HG03280 (cell line): ENCODE data around the gene BEST2.
A peak's percentile ranks its signal among the peaks of the same experiment; 100 is the strongest.

Experiments used
- ATAC-seq: cut with Tn5 transposase; IDR thresholded peaks from one replicate; pipeline ENCODE4 v1.9.1; 2021; ENCODE audit warnings: mild to moderate bottlenecking, moderate library complexity; ENCODE audit not compliant: unreplicated experiment

Gene BEST2

DNA sequence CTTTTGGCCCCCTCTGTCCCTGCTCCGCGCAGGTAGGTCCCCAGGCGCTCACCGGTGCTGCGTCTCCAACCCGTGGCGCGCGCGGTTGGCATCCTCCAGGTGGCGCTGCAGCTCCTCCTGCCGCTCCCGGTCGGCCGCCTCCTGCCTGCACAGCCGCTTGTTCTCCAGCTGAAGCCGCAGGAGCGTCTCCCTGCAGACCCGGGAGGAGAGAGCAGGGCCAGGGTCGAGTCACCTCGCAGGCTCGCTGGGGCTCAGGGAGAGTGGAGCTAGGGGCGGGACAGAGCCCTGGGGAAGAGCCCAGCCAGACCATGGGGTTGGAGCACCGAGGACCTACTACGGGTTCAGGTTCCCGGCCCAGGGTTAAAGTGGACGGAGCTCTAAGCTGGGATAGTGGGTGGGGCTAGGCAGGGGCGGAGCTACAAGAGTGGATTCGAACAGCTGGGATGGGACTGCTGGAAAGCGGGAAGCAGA, 14.5 kb downstream of the BEST2 start:
- ATAC-seq, result peak; percentile 62

DNA sequence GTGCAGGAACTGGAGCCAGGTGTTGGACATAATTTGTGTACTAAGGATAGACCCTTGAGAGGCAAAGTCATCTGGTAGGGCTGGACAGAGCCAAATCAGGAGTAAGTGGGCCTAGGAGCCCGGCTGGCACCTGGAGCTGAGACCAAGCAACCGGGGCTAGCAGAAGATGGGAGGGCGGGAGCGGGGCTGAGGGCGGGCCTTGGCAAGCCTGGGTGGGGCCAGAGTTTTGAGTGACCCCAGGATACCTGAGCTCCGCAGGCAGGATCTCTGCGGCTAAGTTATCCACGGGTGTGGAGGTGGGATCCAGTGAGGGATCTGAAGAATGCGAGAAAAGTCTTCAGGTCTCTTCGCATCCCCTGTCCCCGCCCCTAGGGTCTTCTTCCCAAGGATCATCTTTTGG, 15.6 kb downstream of the BEST2 start:
- no peak for ATAC-seq

DNA sequence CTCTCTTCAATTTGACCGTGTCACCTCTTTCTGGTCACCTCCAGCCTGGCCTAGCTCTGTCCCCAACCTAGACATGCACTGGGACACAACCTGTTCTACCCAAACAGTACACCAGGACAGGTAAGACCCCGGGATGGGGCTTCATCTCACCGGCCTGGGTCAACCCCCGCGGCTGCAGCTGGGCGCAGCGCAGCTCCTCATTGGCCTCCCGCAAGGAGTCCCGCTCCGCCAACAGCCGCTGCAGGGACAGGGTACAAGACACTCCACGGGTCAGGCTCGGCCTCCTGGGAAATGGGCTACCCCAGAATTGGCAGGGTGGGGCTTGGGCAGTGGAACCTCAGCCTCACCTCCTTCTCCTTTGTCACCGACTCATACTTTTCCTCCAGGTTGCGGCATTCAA, 16.1 kb downstream of the BEST2 start:
- ATAC-seq, result no peak

DNA sequence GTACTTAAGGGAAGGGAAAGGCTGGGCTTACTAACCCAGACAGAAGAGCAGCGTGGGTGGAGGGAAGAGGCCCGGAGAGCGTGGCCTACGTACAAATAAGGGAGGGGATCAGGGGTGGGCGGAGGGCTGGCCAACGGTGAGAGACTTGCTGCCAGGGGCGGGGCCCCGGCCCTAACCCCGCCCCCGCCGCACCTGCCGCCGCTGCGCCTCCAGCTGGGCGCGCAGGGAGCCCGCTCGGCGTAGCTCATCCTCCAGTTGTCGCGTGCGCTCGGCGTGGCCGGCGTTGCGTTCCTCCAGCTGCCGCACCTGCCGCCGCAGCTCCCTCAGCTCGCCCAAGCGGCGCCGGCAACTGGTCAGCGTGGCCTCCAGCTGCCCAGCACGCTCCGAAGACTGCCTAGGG, 18.1 kb downstream of the BEST2 start:
- no peak for ATAC-seq

DNA sequence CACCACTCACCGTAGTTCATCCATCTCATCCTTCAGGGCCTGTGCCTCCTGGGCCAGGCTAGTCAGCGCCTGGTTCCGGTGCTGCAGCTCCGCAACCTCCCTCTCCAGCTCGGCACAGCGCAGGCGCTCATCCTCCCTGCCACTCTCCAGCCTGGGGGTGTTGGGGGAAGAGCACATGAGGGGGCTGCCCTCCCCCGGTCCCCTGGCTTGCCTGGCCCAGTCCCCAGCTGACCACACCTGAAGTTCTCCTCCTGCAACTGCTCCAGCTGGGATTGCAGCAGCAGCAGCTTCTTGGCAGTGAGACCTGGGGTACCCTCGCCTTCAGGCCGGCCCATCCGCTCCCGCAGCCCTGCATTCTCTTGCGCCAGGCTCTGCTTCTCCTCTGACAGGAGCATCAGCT, 19.3 kb downstream of the BEST2 start:
- ATAC-seq, result no peak

DNA sequence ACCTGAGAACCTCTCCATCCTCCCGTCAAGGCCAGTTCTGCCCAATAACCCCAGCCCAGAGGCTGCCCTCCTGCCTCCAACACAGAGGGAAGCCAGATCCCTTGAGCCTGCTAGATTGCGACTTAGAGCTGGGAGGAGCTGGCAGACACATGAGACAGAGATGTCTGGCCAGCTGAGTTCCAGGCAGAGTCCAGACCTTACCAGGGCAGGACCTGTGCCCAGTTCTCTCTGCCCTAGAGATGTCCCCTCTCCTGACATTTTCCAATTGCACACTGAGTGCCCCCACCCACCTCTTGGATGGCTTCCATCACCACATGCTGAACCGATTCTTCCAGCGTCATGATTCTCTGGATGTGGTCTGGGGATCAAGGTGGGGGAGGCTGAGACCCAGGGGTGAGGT, 20.7 kb downstream of the BEST2 start:
- ATAC-seq, result no peak

DNA sequence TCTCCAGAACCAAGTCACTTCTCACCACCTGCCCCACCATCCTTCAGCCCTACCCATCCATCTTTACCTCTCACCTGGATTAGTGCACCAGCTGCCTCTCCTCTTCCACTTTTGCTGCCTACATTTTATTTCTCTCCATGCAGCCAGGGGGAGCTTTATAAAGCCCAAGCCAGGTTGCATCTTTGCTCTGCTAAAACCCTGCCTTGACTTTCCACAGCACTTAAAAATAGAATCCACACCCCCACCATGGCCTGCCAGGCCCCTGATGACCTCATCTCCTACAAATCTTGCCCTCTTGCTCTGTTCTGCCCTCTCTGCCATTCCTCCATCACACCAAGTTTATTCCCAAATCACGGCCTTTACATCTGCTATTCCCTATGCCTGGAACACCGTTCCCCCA, 22.0 kb downstream of the BEST2 start:
- ATAC-seq, result no peak

DNA sequence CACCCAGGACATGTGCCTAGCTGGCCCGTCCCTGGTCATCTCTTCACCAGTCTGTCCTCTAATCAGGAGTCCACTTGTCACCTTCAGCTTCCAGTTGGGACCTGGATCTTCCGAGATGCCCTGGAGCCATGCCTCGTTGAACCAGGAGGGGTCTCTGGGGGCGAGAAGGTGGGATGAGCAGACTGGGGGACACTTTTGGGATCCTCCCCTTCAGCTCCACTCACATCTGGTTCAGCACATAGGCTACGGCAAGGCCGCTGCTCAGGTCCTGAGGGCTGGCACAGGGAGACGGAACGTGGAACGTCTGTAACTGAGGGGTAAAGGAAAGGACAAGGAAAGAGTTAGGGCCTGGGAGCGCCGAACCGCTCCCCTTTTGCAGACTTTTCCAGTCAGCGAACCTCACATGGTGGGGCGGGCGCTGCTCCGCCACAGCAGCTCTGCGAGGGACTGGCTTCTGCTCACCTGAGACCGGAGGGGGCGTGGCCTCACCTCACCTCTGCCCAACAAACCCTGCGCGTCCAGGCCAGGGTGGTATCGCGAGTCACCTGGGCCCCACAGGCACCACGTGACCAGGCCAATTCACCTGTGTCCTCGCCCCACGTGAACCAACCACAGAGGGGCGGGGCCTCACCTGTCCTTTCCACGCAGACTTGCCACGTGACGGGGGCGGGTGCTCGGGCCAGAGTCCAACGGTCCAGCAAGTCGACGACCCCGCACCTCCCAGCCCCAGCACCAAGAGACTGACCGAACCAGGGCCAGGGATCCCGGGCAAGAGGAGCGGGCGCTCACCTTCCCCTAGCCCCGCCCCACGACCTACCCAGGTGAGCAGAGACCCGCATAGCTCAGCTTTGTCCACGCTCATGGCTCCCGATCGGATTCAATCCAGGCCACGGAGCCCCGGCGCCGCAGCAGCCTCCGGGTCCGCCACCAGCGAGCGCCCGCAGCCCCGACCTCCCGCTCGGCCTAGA, 23.3 kb downstream of the BEST2 start, which contains the start of gene HOOK2:
Gene HOOK2 (minus strand): TSS at position 965 of the 968 bp plus-strand sequence. CDS start 103 bp downstream, at position 862.
- no peak for ATAC-seq

DNA sequence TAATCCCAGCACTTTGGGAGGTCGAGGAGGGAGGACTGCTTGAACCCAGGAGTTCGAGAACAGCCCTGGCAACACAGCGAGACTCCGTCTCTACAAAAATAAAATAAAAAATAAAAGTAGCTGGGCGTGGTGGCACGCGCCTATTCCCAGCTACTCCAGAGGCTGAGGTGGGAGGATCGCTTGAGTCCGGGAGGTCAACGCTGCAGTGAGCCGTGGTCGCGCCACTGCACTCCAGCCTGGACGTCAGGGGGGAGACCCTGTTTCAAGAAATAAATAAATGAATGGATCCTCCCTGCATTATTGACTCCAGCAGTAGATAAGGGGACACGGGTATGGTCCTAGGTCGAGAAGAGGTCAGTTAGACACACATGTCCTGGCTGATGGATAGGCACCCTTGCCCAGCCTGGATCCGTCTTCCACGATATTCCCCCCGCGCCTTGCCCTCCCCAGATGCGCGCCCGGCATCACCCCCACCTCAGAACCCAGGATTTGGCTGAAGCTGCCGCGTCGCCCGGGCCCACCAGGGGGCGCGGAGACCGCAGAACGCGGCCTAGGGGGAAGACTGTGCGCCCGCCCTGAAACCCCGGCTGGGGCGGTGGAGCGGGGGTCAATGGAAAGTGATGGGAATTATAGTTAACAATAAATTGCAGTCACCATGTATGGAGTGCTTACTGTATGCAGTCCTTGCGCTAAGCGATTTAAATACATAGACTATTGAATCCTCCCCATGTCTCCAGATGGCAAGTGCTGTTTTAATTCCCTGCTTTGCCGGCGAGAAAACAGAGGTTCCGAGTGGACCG, 25.8 kb downstream of the BEST2 start:
- no peak for ATAC-seq

DNA sequence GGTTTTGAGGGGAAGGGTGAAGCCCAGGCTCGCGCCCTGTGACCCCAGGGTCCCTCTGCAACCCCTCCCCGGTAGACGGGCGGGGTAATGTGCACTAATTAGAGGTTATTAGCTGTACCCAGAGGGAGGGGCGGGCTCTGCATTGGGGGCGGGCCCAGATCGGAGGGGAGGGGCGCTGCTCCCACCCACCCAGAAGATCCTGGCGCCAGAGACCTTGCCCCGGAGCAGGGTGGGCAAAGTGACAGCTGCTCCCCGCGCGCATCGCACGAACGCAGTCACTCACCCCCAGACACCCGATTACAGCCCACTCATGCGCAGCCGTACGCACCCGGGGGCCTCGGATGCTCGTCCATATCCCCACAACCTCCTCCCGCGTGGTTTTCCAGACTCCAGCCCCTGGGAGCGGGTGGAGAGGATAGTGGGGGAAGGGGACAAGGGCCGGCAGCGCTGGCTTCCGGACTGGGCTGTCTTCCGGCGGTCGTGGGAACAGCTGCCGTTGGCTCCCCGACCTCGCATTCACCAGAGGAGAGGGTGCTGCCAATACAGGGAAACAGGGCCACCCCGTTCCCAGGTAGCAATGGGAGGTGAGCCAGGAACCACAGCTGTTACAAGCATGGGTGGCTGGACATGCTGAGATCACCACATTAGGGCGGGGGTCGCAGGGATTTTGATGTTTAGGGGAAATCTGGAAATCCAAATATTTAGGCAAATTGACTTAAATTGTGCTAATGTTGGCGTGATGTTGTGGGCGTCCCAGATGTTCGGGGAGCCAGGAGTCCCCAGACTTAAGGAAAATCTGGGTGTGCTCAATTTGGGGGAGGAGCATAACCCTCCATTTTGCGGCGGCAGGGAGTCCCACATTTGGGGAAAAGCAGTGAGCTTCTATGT, 26.7 kb downstream of the BEST2 start:
- ATAC-seq, result no peak

DNA sequence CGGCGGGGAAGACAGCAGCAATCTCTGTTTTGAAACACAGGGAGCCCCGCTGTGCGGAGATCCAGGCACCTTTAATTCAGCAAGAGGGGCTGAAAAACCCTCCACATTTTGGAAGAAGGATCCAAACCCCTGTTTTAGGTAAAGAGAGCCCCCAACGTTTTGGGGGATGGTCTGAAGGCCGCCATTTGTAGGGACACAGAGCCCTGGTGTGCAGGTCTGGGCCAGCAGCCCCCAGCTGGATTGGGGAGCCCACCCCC, 27.2 kb downstream of the BEST2 start:
- no peak for ATAC-seq

DNA sequence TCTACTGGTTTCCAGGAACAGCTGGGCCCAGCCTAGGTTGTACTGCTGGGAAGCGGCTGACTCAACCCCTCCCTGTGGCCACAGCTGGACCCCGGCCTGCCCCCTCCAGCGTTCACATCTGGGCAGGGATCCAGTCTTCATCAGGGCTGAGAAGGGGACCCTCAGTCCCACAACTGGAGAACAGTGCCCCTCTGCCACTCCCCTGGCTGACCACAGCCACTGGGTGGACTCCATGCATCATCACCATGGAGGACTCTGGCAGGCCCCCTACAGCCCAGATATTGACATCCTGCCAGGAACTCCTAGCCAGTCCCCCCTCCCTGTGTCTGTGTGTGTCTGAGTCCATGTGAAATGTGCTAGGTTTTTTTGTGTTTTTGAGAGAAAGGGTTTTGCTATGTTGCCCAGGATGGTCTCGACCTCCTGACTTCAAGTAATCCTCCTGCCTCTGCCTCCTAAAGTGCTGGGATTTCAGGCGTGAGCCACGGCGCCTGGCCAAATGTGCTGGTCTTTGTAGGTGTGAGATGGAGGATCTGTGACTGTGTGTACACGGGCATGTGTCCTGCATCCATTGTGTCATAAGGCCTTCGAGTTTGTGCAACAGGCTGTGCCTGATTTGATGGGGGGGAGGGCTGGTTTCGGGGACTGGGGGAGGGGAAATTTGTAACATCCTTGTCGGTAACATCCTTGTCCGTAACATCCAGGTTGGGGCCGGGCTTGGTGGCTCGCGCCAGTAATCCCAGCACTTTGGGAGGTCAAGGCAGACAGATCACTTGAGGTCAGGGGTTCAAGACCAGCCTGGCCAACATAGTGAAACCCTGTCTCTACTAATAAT, 27.8 kb downstream of the BEST2 start:
- no peak for ATAC-seq

DNA sequence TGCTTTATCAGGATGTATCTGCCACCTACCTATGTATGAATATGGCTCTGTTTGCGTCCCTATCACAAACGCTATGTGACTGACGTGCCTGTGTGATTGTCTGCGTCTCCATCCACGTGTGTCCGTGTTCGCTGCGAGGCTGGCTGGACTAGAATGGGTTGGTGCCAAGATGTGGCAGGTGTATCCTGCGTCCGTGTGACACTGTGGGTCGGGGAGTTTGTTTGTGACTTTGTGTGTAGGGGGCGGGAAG, 30.5 kb downstream of the BEST2 start:
- no peak for ATAC-seq

DNA sequence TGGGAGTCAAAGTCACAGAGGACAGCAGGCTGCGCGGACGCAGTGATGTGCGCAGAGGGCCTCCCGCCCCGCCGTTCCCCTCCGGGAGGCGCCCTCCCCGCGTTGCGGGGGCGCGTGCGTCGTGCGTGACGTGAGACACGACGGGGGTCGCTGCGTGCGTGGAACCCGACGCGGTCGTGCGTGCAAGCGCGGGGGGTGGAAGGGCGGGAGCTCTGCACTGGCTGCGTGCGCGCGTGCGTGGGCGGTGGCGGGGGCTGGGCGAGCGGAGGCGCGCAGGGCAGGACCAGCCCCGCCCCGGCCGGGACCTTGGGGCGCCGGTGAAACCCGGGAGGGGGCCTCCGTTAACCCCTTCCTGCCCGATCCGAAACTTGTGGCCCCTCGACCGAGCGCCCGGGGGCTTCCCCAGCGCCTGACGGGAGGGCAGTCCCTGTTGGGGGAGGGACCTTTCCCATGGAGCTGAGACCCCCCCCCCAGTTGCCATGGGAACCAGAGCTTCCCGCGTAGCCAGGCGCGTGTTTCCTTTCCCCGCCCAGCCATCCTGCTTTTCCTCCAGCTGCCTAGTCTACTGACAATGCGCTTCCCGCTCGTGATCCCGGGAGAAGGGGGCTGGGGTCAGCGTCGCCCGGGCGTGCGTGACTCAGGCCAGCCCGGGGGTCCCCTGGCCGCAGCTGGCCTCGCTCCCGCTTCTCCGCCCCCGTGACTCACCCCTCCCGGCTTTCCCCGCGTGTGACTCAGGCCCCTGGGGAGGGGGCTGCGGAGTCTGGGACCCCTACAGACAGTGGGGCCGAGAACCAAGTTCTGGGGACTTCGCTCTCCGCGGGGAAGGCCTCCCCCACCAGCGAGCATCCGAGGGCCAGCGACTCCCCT, 31.1 kb downstream of the BEST2 start:
- peak; percentile 46 for ATAC-seq

DNA sequence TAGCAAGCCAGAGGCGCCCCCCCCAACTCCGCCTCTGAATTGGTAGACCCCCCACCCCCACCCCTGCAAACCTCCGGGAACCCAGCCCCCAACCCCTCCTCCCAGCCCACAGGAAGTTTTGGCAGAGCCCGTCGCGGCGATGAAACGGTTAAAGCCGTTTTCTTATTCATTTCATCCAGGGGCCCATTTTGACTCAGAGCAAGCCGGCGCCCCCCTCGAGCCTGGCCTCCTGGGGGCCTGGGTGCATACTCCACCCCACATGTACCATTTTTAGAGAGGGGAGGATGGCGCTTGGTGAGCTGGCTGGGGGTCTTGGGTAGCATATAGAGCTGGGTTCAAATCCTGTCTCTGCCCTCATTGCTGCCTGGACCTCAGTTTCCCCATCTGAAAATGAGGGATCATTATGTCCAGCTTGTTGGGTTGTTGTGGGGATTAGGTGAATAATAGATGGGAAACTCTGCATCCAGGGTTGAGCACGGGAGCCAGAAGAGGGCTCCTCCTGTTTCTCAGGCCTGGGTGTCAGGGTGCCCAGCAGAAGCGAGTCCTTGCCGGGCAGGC, 31.8 kb downstream of the BEST2 start:
- ATAC-seq, result no peak

DNA sequence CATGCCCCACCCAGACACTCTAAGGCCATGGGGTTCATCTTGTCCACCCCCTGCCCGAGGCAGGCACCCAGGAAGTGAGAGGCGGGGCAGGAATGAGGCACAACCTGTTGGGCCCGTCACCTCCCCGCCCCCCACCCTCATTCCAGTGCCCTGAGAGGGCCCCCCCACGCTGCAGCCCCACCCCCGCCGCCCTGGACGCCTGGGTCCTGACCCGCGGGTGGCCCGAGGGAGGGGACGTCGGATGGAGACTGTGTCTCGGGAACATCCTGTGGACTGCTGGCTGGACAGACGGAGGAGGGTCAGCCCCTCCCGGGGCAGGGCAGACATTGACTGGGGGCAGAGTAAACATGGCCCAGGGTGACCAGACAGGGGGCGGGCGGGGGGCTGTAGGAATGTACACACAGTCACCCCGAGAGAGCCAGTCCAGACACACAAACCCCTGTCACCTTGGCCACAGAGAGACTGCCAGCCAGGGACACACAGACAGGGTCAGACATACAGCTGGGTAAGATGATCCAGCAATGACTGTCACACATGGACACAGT, 32.3 kb downstream of the BEST2 start:
- no peak for ATAC-seq

DNA sequence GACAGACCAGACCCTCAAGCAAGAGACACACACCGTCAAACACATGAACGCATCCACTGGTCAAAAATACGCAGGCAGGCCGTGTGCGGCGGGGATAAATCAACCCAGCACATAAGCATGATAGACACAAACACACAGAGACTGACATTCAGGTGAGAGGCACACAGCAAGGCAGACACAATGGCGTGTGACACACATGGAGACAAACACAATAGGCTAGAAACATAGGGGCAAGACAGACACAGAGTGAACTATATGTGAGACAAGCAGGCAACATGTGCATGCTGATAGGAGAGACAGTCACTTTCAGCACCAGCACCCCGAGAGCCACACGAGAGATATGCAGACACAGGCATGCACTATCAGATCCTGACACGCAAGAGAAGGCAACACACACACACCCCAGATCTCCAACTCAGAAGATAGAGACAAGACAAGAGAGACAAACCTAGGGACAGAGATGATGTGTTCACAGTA, 32.8 kb downstream of the BEST2 start:
- ATAC-seq, result no peak

DNA sequence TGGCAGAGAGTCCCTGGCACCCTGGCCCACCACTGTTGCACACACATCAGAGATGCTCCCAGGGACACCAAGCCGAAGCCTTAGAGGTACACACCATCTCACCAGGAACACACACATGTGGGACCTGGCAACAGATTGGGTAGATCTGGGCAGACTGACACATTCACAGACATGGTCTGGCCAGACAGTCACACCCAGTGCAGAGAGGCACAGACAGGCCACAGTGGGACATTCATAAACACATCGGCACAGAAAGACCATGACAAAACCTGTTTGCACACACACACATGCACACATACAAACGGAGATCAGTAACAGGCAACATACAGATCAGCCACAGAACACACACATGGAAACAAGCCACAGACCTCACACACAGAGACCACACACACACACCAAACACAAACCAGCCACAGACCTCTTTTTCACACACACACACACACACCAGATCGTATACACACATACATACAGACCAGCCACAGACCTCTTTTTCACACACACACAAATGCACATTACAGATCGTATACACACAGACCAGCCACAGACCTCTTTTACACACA, 33.4 kb downstream of the BEST2 start:
- no peak for ATAC-seq
